K562 (cell line): ENCODE results near the gene RABL6.

Experiments used
- GABPB1 ChIP-seq: sonication (generic); formaldehyde crosslinking; IDR thresholded peaks from 2 replicates; pipeline ENCODE4 v1.8.0; 2022; ENCODE audit warnings: mild to moderate bottlenecking, missing genetic modification reagents
- POLR2AphosphoS5 ChIP-seq: IDR thresholded peaks from 2 replicates; pipeline ENCODE4 v1.6.1; 2011; ENCODE audit warnings: mild to moderate bottlenecking, low read depth, low read length, moderate library complexity; ENCODE audit not compliant: control insufficient read depth, insufficient read depth
- RAD21 ChIP-seq, 2 experiments: fragments of 250-450 bp in 1 of 2; fragments of 450-650 bp in 1 of 2; sonication (Bioruptor Pico) in 1 of 2; formaldehyde crosslinking in 1 of 2; IDR thresholded peaks in 1 of 2; conservative IDR thresholded peaks in 1 of 2; 2 replicates each; pipeline versions ENCODE4 v1.4.0 to v1.8.0; 2020 to 2022; ENCODE audit warnings: mild to moderate bottlenecking in 2 of 2, moderate library complexity in 1 of 2
- SP1 ChIP-seq: sonication (generic); formaldehyde crosslinking; IDR thresholded peaks from 2 replicates; pipeline ENCODE4 v1.8.1; 2022; ENCODE audit warnings: mild to moderate bottlenecking, missing genetic modification reagents
- TF ChIP-seq, protein P1 (sequence below), 3 experiments: IDR thresholded peaks in 2 of 3; conservative IDR thresholded peaks in 1 of 3; 2 replicates each; pipeline ENCODE4 v1.5.1; 2011 to 2012; ENCODE audit warnings: low read length in 3 of 3, mild to moderate bottlenecking in 3 of 3, control low read depth in 2 of 3, improper control_type of control experiment in 1 of 3, inconsistent platforms in 1 of 3, low read depth in 1 of 3, mixed read lengths in 1 of 3, moderate library complexity in 1 of 3; ENCODE audit not compliant: insufficient read depth in 2 of 3

DNA sequence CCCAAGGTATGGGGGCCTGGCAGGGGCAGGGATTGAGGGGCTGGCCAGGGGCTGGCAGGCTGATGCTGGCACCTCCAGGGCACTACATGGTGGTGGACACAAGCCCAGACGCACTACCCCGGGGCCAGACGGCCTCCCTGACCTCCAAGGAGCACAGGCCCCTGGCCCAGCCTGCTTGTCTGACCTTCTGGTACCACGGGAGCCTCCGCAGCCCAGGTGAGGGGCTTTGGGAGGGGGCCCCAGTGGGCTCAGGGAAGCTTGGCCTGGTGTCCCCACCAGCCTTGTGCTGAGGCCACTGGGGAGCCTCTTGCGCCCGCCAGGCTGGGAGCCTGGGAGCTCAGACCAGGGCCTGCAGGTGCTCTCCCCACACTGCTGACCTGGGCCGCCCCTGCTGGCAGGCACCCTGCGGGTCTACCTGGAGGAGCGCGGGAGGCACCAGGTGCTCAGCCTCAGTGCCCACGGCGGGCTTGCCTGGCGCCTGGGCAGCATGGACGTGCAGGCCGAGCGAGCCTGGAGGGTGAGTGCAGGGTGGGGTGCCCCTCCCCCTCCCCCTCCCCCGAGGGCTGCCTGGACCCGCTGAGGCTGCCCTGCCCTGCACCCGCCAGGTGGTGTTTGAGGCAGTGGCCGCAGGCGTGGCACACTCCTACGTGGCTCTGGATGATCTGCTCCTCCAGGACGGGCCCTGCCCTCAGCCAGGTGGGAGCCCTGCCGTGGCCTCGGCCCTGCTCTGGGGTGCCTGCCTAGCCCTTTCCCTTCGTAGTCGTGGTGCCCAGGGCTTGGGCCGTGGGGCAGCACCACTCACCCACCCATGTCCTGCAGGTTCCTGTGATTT, 50.0 kb downstream of the RABL6 start:
- no peak for TF ChIP-seq RAD21 (CRISPR knock-in tag; conservative IDR thresholded peaks at IDR 0.05 in 1 of 2, IDR thresholded peaks at IDR 0.05 in 1 of 2)
- TF ChIP-seq, protein P1, sequence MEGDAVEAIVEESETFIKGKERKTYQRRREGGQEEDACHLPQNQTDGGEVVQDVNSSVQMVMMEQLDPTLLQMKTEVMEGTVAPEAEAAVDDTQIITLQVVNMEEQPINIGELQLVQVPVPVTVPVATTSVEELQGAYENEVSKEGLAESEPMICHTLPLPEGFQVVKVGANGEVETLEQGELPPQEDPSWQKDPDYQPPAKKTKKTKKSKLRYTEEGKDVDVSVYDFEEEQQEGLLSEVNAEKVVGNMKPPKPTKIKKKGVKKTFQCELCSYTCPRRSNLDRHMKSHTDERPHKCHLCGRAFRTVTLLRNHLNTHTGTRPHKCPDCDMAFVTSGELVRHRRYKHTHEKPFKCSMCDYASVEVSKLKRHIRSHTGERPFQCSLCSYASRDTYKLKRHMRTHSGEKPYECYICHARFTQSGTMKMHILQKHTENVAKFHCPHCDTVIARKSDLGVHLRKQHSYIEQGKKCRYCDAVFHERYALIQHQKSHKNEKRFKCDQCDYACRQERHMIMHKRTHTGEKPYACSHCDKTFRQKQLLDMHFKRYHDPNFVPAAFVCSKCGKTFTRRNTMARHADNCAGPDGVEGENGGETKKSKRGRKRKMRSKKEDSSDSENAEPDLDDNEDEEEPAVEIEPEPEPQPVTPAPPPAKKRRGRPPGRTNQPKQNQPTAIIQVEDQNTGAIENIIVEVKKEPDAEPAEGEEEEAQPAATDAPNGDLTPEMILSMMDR (IDR thresholded peaks at IDR 0.05 in 2 of 3, conservative IDR thresholded peaks at IDR 0.05 in 1 of 3; ENCODE audit: insufficient read depth in 2 of 3, low read depth in 1 of 3, low read length in 3 of 3): no peak
- TF ChIP-seq SP1 (CRISPR knock-in tag): no peak
- no peak for TF ChIP-seq GABPB1 (CRISPR knock-in tag)
- TF ChIP-seq POLR2AphosphoS5: no peak
